ENCODE measurements around the gene DGKG.

- no peak for TF ChIP-seq CTCF (IDR thresholded peaks at IDR 0.05; ENCODE audit: insufficient read depth, low read length)
- no peak for TF ChIP-seq POLR2AphosphoS5 (IDR thresholded peaks at IDR 0.05; ENCODE audit: low read depth)
- no peak for TF ChIP-seq REST (IDR thresholded peaks at IDR 0.05; ENCODE audit: insufficient replicate concordance, low read depth)
- no peak for TF ChIP-seq GABPA (IDR thresholded peaks at IDR 0.05; ENCODE audit: low read depth)
Observed at GRCh38 chr3:186299327-186299726, 62.7 kb downstream of the DGKG start.

Data from HL-60 (cell line).